K562 (cell line): ENCODE measurements around the gene CHM. TPM values are rescaled to one million over a fixed set of nuclear protein-coding genes. Genes with fewer than 3 reads are reported as not detected.

Experiments
- ATAC-seq: fragments of 200-7000 bp; cut with Tn5 transposase; 3 replicates; pipeline ENCODE4 v1.9.1; 2020; ENCODE audit warnings: moderate library complexity
- BruUV-seq: library from RNA; stranded (reverse); fragments of 400-500 nt; replicated peaks from 2 replicates; lab custom pipeline; 2021; lab: Mats Ljungman, UMichigan
- CTCF ChIA-PET: fragments of 300-600 bp; formaldehyde crosslinking; extraction: SDS; loops from one replicate; lab custom pipeline; 2021; ENCODE audit warnings: low intra/inter-chr PET ratio; lab: Yijun Ruan, JAX
- POLR2A ChIA-PET: fragments of 300-600, 350-650 bp; sonication (Branson Sonifier 250); formaldehyde crosslinking; extraction: SDS; loops from one replicate; lab custom pipeline; 2021; ENCODE audit warnings: antibody characterized with exemption, inconsistent platforms; lab: Yijun Ruan, JAX
- DNase-seq, 4 experiments: peaks; one replicate each; pipeline versions ENCODE4 v3.0.0 to v3.0.0-alpha.2; 2011 to 2018; ENCODE audit warnings: low spot score in 3 of 4, mixed read lengths in 3 of 4; ENCODE audit errors: extremely low read depth in 1 of 4
- FAIRE-seq: peaks from 2 replicates; lab custom pipeline; 2011; peaks lifted over from hg19 to GRCh38; lab: Jason Lieb, UNC
- H2AFZ ChIP-seq: 2 replicates; pipeline ENCODE4 v1.6.0; 2011; ENCODE audit warnings: low read depth, low read length, control low read depth, inconsistent platforms
- H3K27ac ChIP-seq: fragments of 200-600 bp; 3 replicates; pipeline ENCODE4 v1.8.0; 2011; ENCODE audit warnings: low read depth, mild to moderate bottlenecking, control low read depth, inconsistent platforms, low read length, moderate library complexity, mixed read lengths; ENCODE audit errors: extremely low read depth
- H3K27me3 ChIP-seq, 2 experiments: fragments of 300-600 bp in 1 of 2; 2 replicates in 1 of 2; 3 replicates in 1 of 2; pipeline versions ENCODE4 v1.6.0 to v1.8.0; 2011; ENCODE audit warnings: inconsistent platforms in 2 of 2, low read length in 2 of 2, mild to moderate bottlenecking in 1 of 2, mixed read lengths in 1 of 2, moderate library complexity in 1 of 2; ENCODE audit not compliant: control insufficient read depth in 2 of 2, insufficient read depth in 2 of 2
- H3K36me3 ChIP-seq: fragments of 300-600 bp; 3 replicates; pipeline ENCODE4 v1.8.0; 2011; ENCODE audit warnings: mild to moderate bottlenecking, low read length, inconsistent platforms; ENCODE audit not compliant: control insufficient read depth, insufficient read depth
- H3K4me1 ChIP-seq, 2 experiments: fragments of 200-600 bp in 1 of 2; replicated peaks in 1 of 2; 2 replicates in 1 of 2; 3 replicates in 1 of 2; pipeline versions ENCODE4 v1.5.1 to v1.8.0; 2011; ENCODE audit warnings: inconsistent platforms in 2 of 2, low read length in 2 of 2, mild to moderate bottlenecking in 1 of 2, mixed read lengths in 1 of 2, moderate library complexity in 1 of 2; ENCODE audit not compliant: control insufficient read depth in 2 of 2, insufficient read depth in 2 of 2
- H3K4me2 ChIP-seq: 2 replicates; pipeline ENCODE4 v1.6.1; 2011; ENCODE audit warnings: low read length, control low read depth, inconsistent platforms, mixed read lengths; ENCODE audit not compliant: insufficient read depth
- H3K4me3 ChIP-seq: fragments of 200-600 bp; sonication (generic), shearing (Covaris generic); 2 replicates; pipeline ENCODE4 v1.5.1; 2016; ENCODE audit warnings: control low read depth, inconsistent platforms
- H3K79me2 ChIP-seq: fragments of 200-600 bp; 3 replicates; pipeline ENCODE4 v1.8.0; 2011; ENCODE audit warnings: low read length, inconsistent platforms; ENCODE audit not compliant: control insufficient read depth, insufficient read depth
- H3K9ac ChIP-seq, 2 experiments: 2 replicates each; pipeline versions ENCODE4 v1.6.0 to v1.6.1; 2011; ENCODE audit warnings: low read depth in 2 of 2, low read length in 2 of 2, control low read depth in 1 of 2, inconsistent platforms in 1 of 2, mild to moderate bottlenecking in 1 of 2, mixed read lengths in 1 of 2; ENCODE audit not compliant: insufficient read depth in 1 of 2
- H3K9me1 ChIP-seq: one replicate; pipeline ENCODE4 v1.6.0; 2011; ENCODE audit warnings: inconsistent platforms, mild to moderate bottlenecking, low read length, moderate library complexity; ENCODE audit not compliant: control insufficient read depth, insufficient read depth
- H3K9me3 ChIP-seq: replicated peaks from 2 replicates; pipeline ENCODE4 v1.5.1; 2011; ENCODE audit warnings: low read depth, low read length, inconsistent platforms; ENCODE audit not compliant: control insufficient read depth, insufficient read depth
- H4K20me1 ChIP-seq: replicated peaks from 2 replicates; pipeline ENCODE4 v1.6.1; 2011; ENCODE audit warnings: low read length, inconsistent platforms, mixed read lengths; ENCODE audit not compliant: control insufficient read depth, insufficient read depth
- ASH1L ChIP-seq: fragments of 450-650 bp; IDR thresholded peaks from 2 replicates; pipeline ENCODE4 v1.6.1; 2018; ENCODE audit warnings: borderline replicate concordance, mild to moderate bottlenecking, low read depth; ENCODE audit not compliant: partially characterized antibody
- CEBPB ChIP-seq: fragments of 450-650 bp; IDR thresholded peaks from 2 replicates; pipeline ENCODE4 v1.6.1; 2016; ENCODE audit warnings: missing genetic modification characterization, missing compliant biosample characterization
- CEBPG ChIP-seq, 3 experiments: fragments of 200-800 bp in 1 of 3; sonication (Bioruptor generic) in 1 of 3; sonication (generic) in 1 of 3; formaldehyde crosslinking in 1 of 3; IDR thresholded peaks in 2 of 3; conservative IDR thresholded peaks in 1 of 3; 2 replicates each; pipeline versions ENCODE4 v1.6.1 to v1.8.0; 2016 to 2022; ENCODE audit warnings: missing compliant biosample characterization in 2 of 3, missing genetic modification characterization in 2 of 3, mild to moderate bottlenecking in 1 of 3, missing genetic modification reagents in 1 of 3
- MBD2 ChIP-seq: sonication (generic); IDR thresholded peaks from 2 replicates; pipeline ENCODE4 v1.6.1; 2016; ENCODE audit warnings: low read depth, borderline replicate concordance
- NR4A1 ChIP-seq, 2 experiments: fragments of 250-450 bp in 1 of 2; fragments of 450-650 bp in 1 of 2; sonication (Bioruptor Pico) in 1 of 2; IDR thresholded peaks; 2 replicates each; pipeline versions ENCODE4 v1.4.0 to v1.6.1; 2016 to 2020; ENCODE audit warnings: mild to moderate bottlenecking in 2 of 2, missing compliant biosample characterization in 1 of 2, missing genetic modification characterization in 1 of 2, moderate library complexity in 1 of 2
- ZNF507 ChIP-seq: conservative IDR thresholded peaks from 2 replicates; pipeline ENCODE4 v1.6.1; 2017; ENCODE audit warnings: missing genetic modification characterization, missing compliant biosample characterization
- WGBS: fragments of 100-300 bp; shearing (Covaris generic); methylation state at CpG from one replicate; pipeline ENCODE4 v1.1.6; 2016; ENCODE audit warnings: low coverage, mixed read lengths; ENCODE audit not compliant: insufficient coverage; ENCODE audit errors: missing lambda C conversion rate; 5-methylcytosine and 5-hydroxymethylcytosine counted together
- in situ Hi-C: fragments of 300-500 bp; cut with MboI; formaldehyde crosslinking; loops from 4 replicates; pipeline ENCODE4 v1.15.0; 2018; ENCODE audit warnings: inconsistent platforms, mixed read lengths
- intact Hi-C: fragments of 100-400 bp; cut with micrococcal nuclease; formaldehyde crosslinking; loops from 2 replicates; pipeline ENCODE4 v1.14.2; 2022
- polyA plus RNA-seq, 8 experiments: library from polyadenylated mRNA; depleted of rRNA in 4 of 8; stranded (reverse) in 5 of 8; unstranded in 3 of 8; fragments of >200 nt; fragmentation: Nextera tagmentation in 2 of 8; fragmentation: Illumina TruSeq in 1 of 8; extraction: Ambion mirVana in 2 of 8; extraction: Trizol in 1 of 8; gene quantifications; 2 replicates each; pipeline versions ENCODE4 v1.2.1 to v1.2.3, GENCODE V29; 2011 to 2014; ENCODE audit warnings: inconsistent platforms in 1 of 8, missing spikeins in 1 of 8
- total RNA-seq, 7 experiments: library from RNA; depleted of rRNA in 6 of 7; stranded (reverse); fragments of >200 nt in 6 of 7; fragmentation: Illumina TruSeq in 2 of 7; extraction: Trizol in 2 of 7; gene quantifications; 2 replicates each; pipeline versions ENCODE4 v1.2.1 to v1.2.3, GENCODE V29; 2011 to 2021; ENCODE audit warnings: low replicate concordance in 1 of 7
- TF ChIP-seq, protein P1 (sequence below): fragments of 450-650 bp; IDR thresholded peaks from 2 replicates; pipeline ENCODE4 v1.6.1; 2016; ENCODE audit warnings: borderline replicate concordance
- TF ChIP-seq, protein P2 (sequence below): fragments of 250-450 bp; sonication (Bioruptor Pico); IDR thresholded peaks from 2 replicates; pipeline ENCODE4 v1.6.1; 2021; ENCODE audit warnings: mild to moderate bottlenecking

CHM gene
- total and polyA plus RNA-seq, 9 of the 15 experiments (the other 6 are each of a cell fraction or from before 2014, with no cell fraction given), result 2.2 to 9.0 (median 4.6) TPM

DNA sequence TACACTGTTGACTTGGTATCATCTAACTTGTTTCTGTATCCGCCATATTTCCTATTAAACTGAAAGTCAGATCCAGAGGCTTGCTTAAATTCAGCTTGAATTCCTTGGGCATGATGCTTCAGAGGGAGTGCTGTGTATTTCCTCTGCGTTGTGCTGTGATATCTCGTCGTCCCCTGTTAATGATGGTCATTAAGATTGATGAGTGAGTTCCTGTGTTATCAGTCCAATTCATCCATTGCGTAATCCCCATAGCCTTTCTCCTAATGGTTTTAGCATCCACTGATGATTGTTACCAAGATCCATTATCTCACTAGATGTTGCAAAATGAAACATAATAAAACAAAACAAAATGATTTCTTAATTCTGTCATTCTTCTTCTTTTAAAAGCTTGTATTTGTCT, 31.3 kb upstream of the CHM start:
- Histone ChIP-seq H3K9ac (no peak overlapping the region), H3K27me3 (no peaks in the 10 kb centered on the region), H3K9me3 (no peaks in the 10 kb centered on the region), H3K4me1 (no peaks in the 10 kb centered on the region), H3K4me3 (no peak overlapping the region)
- no peak for FAIRE-seq
- POLR2A ChIA-PET, result no interaction called here
- no peak for TF ChIP-seq ZNF507 (tag)
- peak; percentile 31; the same call in 1 of the 2 replicates for TF ChIP-seq CEBPB
- no peak for TF ChIP-seq CEBPG (CRISPR knock-in tag; IDR thresholded peaks at IDR 0.05)
- TF ChIP-seq CEBPG (tag; conservative IDR thresholded peaks at IDR 0.05 in 1 of 2, IDR thresholded peaks at IDR 0.05 in 1 of 2), result peak in 1 of 2 experiments; percentile 57; a peak in 1 of 4 replicates
- no peak for TF ChIP-seq ASH1L
- TF ChIP-seq, protein P1, sequence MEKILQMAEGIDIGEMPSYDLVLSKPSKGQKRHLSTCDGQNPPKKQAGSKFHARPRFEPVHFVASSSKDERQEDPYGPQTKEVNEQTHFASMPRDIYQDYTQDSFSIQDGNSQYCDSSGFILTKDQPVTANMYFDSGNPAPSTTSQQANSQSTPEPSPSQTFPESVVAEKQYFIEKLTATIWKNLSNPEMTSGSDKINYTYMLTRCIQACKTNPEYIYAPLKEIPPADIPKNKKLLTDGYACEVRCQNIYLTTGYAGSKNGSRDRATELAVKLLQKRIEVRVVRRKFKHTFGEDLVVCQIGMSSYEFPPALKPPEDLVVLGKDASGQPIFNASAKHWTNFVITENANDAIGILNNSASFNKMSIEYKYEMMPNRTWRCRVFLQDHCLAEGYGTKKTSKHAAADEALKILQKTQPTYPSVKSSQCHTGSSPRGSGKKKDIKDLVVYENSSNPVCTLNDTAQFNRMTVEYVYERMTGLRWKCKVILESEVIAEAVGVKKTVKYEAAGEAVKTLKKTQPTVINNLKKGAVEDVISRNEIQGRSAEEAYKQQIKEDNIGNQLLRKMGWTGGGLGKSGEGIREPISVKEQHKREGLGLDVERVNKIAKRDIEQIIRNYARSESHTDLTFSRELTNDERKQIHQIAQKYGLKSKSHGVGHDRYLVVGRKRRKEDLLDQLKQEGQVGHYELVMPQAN, result no peak
- TF ChIP-seq MBD2, result no peak
- TF ChIP-seq, protein P2, sequence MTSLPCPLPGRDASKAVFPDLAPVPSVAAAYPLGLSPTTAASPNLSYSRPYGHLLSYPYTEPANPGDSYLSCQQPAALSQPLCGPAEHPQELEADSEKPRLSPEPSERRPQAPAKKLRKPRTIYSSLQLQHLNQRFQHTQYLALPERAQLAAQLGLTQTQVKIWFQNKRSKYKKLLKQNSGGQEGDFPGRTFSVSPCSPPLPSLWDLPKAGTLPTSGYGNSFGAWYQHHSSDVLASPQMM, result no peak
- TF ChIP-seq NR4A1 (CRISPR knock-in tag; IDR thresholded peaks at IDR 0.05), result no peak
- no peak for TF ChIP-seq NR4A1 (tag; IDR thresholded peaks at IDR 0.05)
- TF ChIP-seq, all 486 proteins: peak for 2
- no peaks in the 10 kb centered on the region for H3K9me1 ChIP-seq
- DNase-seq (no peak), ATAC-seq (no peak)
- no peak overlapping the region for H3K27ac ChIP-seq
- no peak overlapping the region for H2AFZ ChIP-seq
- no TSS peak for BruUV-seq
- H4K20me1 ChIP-seq, result no peaks in the 10 kb centered on the region
- H3K36me3 ChIP-seq, result no peaks in the 10 kb centered on the region
- WGBS, result 3% methylated on average over 5 of the region's 5 CpGs
- no peak overlapping the region for H3K4me2 ChIP-seq
- in situ Hi-C loops, result no loop called here
- intact Hi-C loops, result no loop called here
- CTCF ChIA-PET, result no interaction called here
- H3K79me2 ChIP-seq, result no peaks in the 10 kb centered on the region
